GM19099 (cell line): ENCODE measurements around the gene CXCR5.

Experiments used
- POLR2A ChIP-seq: IDR thresholded peaks from 3 replicates; pipeline ENCODE4 v1.6.1; 2011; ENCODE audit warnings: low read depth; ENCODE audit not compliant: insufficient read length; ENCODE audit errors: extremely low read depth

Gene CXCR5, protein sequence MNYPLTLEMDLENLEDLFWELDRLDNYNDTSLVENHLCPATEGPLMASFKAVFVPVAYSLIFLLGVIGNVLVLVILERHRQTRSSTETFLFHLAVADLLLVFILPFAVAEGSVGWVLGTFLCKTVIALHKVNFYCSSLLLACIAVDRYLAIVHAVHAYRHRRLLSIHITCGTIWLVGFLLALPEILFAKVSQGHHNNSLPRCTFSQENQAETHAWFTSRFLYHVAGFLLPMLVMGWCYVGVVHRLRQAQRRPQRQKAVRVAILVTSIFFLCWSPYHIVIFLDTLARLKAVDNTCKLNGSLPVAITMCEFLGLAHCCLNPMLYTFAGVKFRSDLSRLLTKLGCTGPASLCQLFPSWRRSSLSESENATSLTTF

DNA sequence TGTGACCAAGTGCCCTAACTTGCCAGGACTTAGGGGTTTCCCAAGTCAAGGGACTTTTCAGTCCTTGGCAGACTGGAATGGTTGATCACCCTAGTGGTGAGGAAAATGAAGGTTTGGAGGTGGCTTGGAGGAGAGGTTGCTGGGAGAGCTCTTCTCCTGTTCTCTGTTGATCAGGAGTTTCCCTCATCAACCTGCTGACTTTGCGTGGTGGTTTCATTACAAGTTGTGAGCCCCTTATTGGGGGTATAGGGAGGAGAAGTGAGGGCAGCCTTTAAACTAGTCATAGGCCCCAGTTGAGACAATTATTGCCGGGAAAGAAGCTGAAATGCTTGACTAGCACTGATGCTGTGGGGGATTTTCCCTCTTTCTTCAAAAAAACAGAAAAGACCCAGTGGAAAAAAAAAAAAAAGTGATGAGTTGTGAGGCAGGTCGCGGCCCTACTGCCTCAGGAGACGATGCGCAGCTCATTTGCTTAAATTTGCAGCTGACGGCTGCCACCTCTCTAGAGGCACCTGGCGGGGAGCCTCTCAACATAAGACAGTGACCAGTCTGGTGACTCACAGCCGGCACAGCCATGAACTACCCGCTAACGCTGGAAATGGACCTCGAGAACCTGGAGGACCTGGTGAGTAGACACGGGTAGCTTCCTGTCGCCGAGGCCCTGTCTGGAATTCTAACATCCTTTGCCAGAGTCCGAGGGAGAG lies at the start of gene CXCR5:
Gene CXCR5, plus strand, starts transcription at position 525 of the 704 bp plus-strand sequence. Its CDS starts 50 bp downstream, at position 575.
- no peak for TF ChIP-seq POLR2A

DNA sequence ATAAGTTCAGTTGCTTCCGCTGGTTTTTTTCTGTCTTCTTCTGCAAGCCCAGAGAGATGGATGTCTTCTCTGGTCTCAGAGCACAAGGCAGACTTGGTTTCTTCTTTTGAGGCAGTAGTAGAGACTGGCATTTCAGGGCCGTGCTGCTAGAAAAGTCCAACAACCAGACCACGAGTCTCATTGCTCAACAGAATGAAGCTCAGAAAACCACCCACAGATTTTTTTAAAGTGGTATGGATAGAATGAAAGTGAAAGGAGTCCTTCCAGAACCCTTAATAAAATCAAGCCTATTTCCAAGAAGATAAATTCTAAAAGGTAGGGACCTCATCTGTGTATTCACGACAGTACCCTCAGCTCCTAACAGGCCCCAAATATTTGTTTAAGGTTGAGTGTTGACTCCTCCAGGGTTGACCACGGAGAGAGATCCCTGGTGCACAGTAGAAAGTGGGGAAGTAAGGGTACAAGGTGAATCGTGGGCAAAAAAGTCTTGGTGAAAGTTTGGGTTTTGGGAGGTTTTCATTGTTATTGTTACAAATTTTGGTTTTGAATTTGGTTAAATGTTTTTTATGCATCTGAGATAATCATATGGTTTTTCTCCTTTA lies 49.2 kb upstream of the CXCR5 start:
- no peak for TF ChIP-seq POLR2A

DNA sequence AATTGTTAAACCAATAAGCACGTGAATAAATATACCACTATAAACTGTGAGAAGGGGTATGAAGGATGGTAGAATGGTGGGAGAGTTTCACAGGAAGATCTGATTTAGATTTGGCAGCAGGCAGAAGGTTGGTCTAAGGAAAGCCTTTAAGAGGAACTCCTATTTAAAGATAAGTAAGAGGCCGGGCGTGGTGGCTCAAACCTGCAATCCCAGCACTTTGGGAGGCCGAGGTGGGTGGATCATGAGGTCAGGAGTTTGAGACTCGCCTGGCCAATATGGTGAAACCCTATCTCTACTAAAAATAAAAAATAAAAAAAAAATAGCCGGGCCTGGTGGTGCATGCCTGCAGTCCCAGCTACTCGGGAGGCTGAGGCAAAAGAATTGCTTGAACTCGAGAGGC lies 45.8 kb upstream of the CXCR5 start:
- no peak for TF ChIP-seq POLR2A

DNA sequence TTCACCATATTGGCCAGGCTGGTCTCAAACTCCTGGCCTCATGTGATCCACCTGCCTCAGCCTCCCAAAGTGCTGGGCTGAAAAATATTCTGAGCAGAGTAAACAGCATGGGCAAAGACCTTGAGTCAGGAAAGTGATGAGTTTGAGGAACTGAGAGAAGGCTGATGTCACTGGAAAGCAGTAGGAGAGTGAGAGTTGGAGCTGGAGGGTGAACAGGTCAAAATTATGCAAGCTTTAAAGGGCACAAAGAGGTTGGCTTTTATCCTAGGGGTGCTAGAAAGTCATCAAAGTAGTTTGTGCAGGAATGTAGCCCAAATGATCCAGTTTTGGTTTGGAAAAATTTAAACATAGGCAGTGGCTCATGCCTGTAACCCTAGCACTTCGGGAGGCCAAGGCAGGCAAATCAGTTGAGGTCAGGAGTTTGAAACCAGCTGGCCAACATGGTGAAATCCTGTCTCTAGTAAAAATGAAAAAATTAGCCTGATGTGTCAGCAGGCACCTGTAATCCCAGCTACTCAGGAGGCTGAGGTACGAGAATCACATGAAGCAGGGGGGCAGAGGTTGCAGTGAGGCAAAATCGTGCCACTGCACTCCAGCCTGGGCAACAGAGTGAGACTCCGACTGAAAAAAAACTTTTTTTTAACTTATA lies 44.7 kb upstream of the CXCR5 start:
- no peak for TF ChIP-seq POLR2A

DNA sequence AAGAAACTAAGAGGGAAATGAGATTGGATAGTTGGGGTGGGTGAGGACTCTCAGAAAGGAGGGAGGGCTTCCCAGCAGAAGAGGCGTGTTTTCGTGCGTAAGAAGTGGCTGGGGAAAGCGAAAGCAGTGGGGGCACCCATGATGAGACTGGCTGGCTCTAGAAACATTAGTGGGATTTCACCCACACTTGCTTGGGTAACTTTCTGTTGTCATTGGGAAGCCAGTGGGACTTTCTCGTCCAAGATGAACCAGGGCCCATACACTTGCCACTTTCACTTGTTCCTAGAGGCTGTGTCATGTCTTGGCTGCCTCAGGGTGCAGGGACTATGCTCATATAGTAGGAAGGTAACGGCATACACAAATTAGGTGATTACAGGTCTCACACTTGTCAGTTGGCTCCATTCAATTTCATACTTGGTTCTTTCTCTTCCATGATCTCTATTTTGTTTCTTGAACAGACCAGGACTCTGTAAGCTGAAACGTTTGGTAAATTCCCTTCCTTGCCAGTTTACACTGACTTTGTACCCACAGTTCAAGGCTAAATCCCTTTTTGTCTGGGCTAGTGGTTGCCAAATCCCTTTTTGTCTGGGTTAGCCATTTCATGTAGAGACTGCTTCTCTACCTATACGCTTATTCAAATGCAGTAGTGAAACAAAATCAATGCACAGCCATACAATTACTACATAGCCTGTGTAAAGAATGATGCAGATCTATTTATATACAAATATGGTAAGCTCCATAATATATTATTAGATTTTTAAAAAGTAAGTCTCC lies 42.0 kb upstream of the CXCR5 start:
- no peak for TF ChIP-seq POLR2A

DNA sequence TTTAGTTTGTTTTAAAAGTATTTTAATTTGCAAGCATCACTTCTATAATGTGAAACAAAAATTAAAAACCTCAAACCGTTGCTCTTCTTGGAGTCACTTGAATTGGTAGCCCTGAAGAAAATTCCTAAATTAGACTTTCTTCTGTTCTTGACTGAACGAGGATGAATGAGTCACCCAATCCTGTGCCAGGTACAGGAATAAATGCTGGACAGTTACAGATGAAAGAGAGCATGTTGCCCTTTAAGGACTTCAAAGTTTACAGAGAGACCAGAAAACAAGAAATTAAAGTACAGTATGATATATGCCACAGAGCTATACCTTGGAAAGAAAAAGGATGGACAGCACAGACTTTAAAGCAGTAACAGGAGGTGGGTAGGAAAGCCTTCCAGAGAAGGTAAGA lies 41.3 kb upstream of the CXCR5 start:
- TF ChIP-seq POLR2A, result no peak

DNA sequence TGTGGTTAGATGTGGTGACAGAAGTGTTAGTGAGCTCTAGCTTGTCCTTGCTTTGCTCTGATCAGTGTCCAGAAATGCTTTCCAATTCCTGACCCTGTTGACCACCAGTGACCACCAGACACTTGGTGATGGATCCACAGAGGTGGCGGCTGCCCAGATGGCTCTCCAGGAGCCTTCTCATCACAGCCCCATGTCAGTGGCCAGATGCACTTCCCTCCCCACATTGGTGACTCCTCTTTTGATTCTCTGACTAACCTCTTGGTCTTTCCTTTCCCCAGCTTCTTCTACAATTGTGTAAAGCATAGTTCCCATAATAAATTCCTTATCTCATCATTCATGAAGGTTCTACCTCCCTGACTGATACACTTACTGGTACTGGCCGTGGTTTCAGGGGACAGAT lies 40.1 kb upstream of the CXCR5 start:
- TF ChIP-seq POLR2A, result no peak

DNA sequence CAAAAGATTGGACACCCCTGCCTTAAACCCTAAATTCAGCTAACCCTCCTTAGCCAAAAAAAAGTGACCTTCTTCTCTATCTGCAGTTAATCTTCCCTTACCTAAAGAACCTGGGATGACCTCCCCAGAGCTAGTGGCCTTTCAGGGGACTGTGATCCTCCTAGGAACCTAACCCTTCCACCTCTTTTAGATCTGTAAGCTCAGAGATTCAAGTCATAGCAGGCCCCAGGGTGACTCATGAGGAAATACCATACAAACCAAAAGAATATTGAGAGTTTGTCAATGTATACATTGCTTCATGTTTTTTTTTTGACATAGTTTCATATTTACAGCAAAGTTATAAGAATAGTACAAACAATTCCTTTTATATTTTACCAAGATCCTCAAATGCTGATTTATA lies 38.3 kb upstream of the CXCR5 start:
- TF ChIP-seq POLR2A, result no peak

DNA sequence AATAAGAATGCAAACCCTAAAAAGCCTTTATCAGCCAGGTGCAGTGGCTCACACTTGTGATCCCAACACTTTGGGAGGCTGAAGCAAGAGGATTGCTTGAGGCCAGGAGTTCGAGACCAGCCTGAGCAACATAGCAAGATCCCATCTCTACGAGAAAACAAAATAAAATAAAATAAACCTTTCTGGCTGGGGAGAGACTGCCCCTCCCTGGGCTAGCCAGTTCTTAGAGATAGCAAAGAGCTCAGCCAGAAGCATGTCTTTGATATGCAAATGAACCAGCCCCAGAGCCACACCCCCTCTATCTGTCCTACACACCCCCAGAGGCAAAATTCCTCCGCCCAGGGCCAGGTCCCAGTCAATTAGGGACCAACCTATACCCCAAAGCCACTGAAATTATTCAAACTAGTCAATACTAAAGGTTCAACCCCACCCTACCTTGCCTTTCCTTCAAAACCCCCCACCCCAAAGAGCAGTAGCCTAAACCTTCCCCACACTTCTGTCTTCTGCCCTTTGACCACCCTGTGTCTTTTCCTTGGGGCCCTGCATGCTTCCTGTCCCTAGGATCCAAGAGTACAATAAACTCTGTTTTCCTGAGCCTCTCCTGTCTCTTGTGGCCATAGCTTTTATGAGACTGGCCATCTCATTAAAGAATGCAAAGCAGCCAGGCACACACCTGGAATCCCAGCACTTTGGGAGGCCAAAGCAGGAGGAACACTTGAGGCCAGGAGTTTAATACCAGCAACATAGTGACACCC lies 37.3 kb upstream of the CXCR5 start:
- no peak for TF ChIP-seq POLR2A

DNA sequence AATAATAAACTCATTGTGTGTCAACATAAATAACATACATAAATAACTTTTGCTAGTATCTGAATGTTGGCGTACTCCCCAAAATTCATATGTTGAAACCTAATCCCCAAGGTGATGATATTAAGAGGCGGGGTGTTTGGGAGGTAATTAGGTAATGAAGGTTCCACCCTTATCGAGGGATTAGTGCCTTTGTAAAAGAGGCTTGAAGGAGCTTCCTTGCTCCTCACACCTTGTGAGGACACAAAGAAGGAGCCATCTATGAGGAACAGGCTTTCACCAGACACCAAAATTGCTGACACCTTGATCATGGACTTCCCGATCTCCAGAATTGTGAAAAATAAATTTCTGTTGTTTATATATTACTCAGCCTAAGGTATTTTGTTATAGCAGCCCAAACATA lies 33.9 kb upstream of the CXCR5 start:
- TF ChIP-seq POLR2A, result no peak

DNA sequence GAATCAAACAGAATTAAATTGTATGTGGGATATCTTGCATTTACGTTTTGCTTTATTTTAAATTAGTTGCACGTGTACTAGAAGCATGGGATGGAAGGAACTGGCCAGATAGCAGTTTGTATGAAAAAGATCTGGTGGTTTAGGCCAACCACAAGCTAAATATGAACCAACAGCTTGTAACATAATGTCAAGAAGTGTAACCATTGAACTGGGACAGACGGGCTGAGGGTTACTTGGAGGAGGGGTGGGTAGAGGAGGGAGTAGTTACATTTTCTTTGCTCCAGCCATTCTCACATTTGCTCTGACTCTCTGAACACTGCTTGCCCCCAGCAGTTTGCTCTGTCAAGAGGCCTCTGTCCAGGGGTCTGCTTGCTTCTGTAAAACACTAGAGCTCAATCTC lies 31.7 kb upstream of the CXCR5 start:
- TF ChIP-seq POLR2A, result no peak

DNA sequence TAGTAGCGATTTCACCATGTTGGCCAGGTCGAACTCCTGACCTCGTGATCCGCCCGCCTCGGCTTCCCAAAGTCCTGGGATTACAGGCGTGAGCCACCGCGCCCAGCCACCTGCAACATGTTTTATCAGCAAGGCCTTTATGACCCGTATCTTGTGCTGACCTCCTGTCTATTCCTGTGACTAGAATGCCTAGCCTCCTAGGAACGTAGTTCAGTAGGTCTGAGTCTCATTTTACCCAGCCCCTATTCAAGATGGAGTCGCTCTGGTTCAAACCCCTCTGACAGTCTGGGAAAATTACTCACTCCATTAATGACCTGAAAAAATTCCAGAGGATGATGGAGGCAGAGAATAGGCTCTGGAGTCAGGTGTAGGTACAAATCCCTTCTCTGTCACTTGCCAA lies 30.0 kb upstream of the CXCR5 start:
- no peak for TF ChIP-seq POLR2A

DNA sequence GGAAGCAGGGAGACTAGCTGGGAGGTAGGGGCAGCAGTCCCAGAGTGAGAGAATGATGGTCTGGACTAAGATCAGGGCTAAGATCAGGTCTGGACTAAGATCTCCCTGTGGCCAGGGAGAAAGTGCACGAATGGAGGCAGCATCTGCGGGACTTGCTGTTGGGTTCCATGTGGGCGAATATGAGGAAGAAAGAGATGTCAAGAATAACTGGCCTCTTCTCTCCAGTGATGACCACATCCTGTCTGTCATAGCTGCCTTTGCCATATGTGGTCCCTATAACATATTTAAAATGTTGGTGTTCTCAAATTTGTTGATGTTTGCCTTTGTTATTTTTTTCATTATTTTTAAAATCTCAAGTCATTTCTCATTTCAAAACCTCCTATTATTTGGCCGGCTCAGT lies 27.4 kb upstream of the CXCR5 start:
- TF ChIP-seq POLR2A, result no peak

DNA sequence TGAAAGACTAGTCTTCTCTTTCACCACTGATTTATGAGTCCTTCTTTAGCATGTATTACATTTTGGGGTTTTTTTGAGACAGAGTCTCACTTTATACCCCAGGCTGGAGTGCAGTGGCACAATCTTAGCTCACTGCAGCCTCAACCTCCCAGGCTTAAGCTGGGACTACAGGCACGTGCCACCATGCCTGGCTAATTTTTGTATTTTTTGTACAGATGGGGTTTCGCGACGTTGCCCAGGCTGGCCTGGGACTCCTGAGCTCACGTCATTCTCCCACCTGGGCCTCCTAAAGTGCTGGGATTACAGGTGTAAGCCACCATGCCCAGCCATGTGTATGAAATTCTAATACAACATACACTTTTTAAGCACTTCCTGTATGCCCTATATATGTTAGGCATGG lies 26.3 kb upstream of the CXCR5 start:
- TF ChIP-seq POLR2A, result no peak

DNA sequence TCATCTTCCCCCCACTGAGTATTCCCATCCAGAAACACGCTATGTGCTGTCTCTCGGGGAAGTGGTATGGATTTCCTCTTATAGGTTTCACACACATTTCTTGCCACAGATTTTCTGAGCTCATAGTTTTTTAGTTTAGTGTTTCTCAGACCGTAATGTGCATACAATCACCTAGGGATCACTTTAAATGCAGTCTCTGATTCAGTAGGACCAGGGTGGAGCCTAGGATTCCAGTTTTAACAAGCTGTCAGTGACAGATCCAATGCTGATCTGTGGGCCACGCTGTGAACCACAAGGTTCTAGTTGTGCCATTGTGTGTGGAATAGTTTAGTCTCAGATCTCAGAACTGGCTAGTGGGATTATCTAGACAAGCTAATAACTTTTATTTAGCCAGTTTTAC lies 23.7 kb upstream of the CXCR5 start:
- no peak for TF ChIP-seq POLR2A

DNA sequence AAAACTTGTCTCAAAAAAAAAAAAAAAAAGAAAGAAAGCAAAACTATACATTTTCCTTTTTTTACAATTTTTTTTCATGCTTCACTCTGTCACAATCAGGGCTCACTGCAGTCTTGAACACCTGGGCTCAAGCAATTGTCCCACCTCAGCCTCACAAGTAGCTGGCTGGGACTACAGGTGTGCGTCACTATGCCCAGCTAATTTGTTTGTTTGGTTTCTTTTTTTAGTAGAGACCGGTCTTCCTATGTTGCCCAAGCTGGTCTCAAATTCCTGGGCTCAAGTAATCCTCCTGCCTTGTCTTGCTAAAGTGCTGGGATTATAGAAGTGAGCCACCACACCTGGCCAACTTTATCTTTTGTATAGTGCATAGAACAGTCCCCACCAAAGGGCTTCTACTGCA lies 15.0 kb upstream of the CXCR5 start:
- TF ChIP-seq POLR2A, result no peak
